NCI-H2196 treated with DMSO at 0.1 percent for 48 hours (cell line): ENCODE results near the gene CNOT6.
"Not testable (repeated sequence)": the region's sequence is repeated elsewhere in the genome, so short reads cannot be mapped to it uniquely, and the experiment has no call there.

ENCODE experiments used
- DNase-seq: peaks from one replicate; lab custom pipeline; 2025; ENCODE audit not compliant: unreplicated experiment; lab: John Stamatoyannopoulos, UW

The CNOT6 gene

GRCh38 chr5:180470966-180471582, 23.1 kb upstream of the CNOT6 start:
- DNase-seq, result peak; percentile 16

GRCh38 chr5:180471866-180472265, 22.3 kb upstream of the CNOT6 start:
- DNase-seq, result no peak

GRCh38 chr5:180472269-180472668, 21.9 kb upstream of the CNOT6 start:
- DNase-seq, result no peak

GRCh38 chr5:180473386-180473785, 20.8 kb upstream of the CNOT6 start:
- not testable (repeated sequence) for DNase-seq

GRCh38 chr5:180474569-180474968, 19.6 kb upstream of the CNOT6 start:
- no peak for DNase-seq

- not testable (repeated sequence) for DNase-seq
Observed at GRCh38 chr5:180475969-180476524, 18.1 kb upstream of the CNOT6 start.

- DNase-seq, result no peak
Observed at GRCh38 chr5:180484813-180485212, 9.4 kb upstream of the CNOT6 start.

GRCh38 chr5:180486636-180487149, 7.5 kb upstream of the CNOT6 start:
- no peak for DNase-seq

- no peak for DNase-seq
Observed at GRCh38 chr5:180487556-180487955, 6.6 kb upstream of the CNOT6 start.

- DNase-seq, result no peak
Observed at GRCh38 chr5:180491496-180491895, 2.7 kb upstream of the CNOT6 start.

GRCh38 chr5:180492226-180492903, 1.8 kb upstream of the CNOT6 start:
- no peak for DNase-seq

- no peak for DNase-seq
Observed at GRCh38 chr5:180494510-180495181, 467 bp downstream of the CNOT6 start.

GRCh38 chr5:180495292-180495691, 1.1 kb downstream of the CNOT6 start:
- no peak for DNase-seq

- DNase-seq, result no peak
Observed at GRCh38 chr5:180495991-180496741, 2.0 kb downstream of the CNOT6 start.

- DNase-seq, result not testable (repeated sequence)
Observed at GRCh38 chr5:180496806-180497205, 2.6 kb downstream of the CNOT6 start.

GRCh38 chr5:180497865-180498264, 3.7 kb downstream of the CNOT6 start:
- not testable (repeated sequence) for DNase-seq

GRCh38 chr5:180498378-180498777, 4.2 kb downstream of the CNOT6 start:
- DNase-seq, result no peak

- DNase-seq, result no peak
Observed at GRCh38 chr5:180499684-180500083, 5.5 kb downstream of the CNOT6 start.

- not testable (repeated sequence) for DNase-seq
Observed at GRCh38 chr5:180500300-180500699, 6.1 kb downstream of the CNOT6 start.

GRCh38 chr5:180507661-180508060, 13.5 kb downstream of the CNOT6 start:
- DNase-seq, result no peak

GRCh38 chr5:180515294-180515693, 21.1 kb downstream of the CNOT6 start:
- DNase-seq, result no peak
